Duodenal mucosa (tissue), 2 donors: ENCODE results near the gene PLA2G4A.

Source experiments
- H3K27ac ChIP-seq: one replicate; pipeline ENCODE4 v1.7.0; 2013; ENCODE audit warnings: low read depth, low read length
- H3K27me3 ChIP-seq, 2 donors: one replicate each; pipeline ENCODE4 v1.7.0; 2013; ENCODE audit warnings: low read length in 2 of 2, control low read depth in 1 of 2; ENCODE audit not compliant: insufficient read depth in 2 of 2, control insufficient read depth in 1 of 2
- H3K36me3 ChIP-seq, 2 donors: one replicate each; pipeline ENCODE4 v1.7.0; 2013; ENCODE audit warnings: low read length in 2 of 2, control low read depth in 1 of 2; ENCODE audit not compliant: insufficient read depth in 2 of 2, control insufficient read depth in 1 of 2
- H3K4me1 ChIP-seq, 2 donors: one replicate each; pipeline ENCODE4 v1.7.0; 2013; ENCODE audit warnings: low read length in 2 of 2, control low read depth in 1 of 2; ENCODE audit not compliant: insufficient read depth in 2 of 2, control insufficient read depth in 1 of 2
- H3K4me3 ChIP-seq, 2 donors: one replicate each; pipeline ENCODE4 v1.7.0; 2013; ENCODE audit warnings: low read length in 2 of 2, low read depth in 1 of 2
- H3K9ac ChIP-seq, 2 donors: one replicate each; pipeline ENCODE4 v1.7.0; 2013; ENCODE audit warnings: low read length in 2 of 2, low read depth in 1 of 2
- H3K9me3 ChIP-seq, 2 donors: one replicate each; pipeline ENCODE4 v1.7.0; 2013; ENCODE audit warnings: low read length in 2 of 2, control low read depth in 1 of 2; ENCODE audit not compliant: control insufficient read depth in 1 of 2

PLA2G4A gene

GRCh38 chr1:187032316-187032981, 203.7 kb downstream of the PLA2G4A start:
- no peaks in the 10 kb centered on the region for H3K36me3 ChIP-seq
- no peaks in the 10 kb centered on the region for H3K4me1 ChIP-seq
- H3K27me3 ChIP-seq = no peaks in the 10 kb centered on the region
- no peak overlapping the region for H3K27ac ChIP-seq
- no peak overlapping the region for H3K4me3 ChIP-seq
- H3K9ac ChIP-seq = no peak overlapping the region
- peaks cover 0 to 5% of the 10 kb centered on the region in 2 donors for H3K9me3 ChIP-seq

- H3K4me3 ChIP-seq = no peak overlapping the region
- no peak overlapping the region for H3K27ac ChIP-seq
- no peaks in the 10 kb centered on the region for H3K36me3 ChIP-seq
- H3K9me3 ChIP-seq = peaks cover 0 to 5% of the 10 kb centered on the region in 2 donors
- H3K9ac ChIP-seq = no peak overlapping the region
- H3K4me1 ChIP-seq = no peaks in the 10 kb centered on the region
- no peaks in the 10 kb centered on the region for H3K27me3 ChIP-seq
These were observed 204.4 kb downstream of the PLA2G4A start for GRCh38 chr1:187032982-187033692.

GRCh38 chr1:187033693-187034390, 205.1 kb downstream of the PLA2G4A start:
- Histone ChIP-seq H3K4me1 (no peaks in the 10 kb centered on the region), H3K36me3 (no peaks in the 10 kb centered on the region), H3K27me3 (no peaks in the 10 kb centered on the region), H3K9me3 (peaks cover 0 to under 1% of the 10 kb centered on the region in 2 donors), H3K4me3 (no peak overlapping the region), H3K9ac (no peak overlapping the region), H3K27ac (no peak overlapping the region)

GRCh38 chr1:187034501-187034900, 205.8 kb downstream of the PLA2G4A start:
- Histone ChIP-seq H3K36me3 (no peaks in the 10 kb centered on the region), H3K4me1 (no peaks in the 10 kb centered on the region), H3K4me3 (no peak overlapping the region), H3K9ac (no peak overlapping the region), H3K27me3 (no peaks in the 10 kb centered on the region), H3K27ac (no peak overlapping the region), H3K9me3 (no peaks in the 10 kb centered on the region)

- Histone ChIP-seq H3K4me3 (no peak overlapping the region), H3K27me3 (no peaks in the 10 kb centered on the region), H3K27ac (no peak overlapping the region), H3K9me3 (no peaks in the 10 kb centered on the region), H3K36me3 (no peaks in the 10 kb centered on the region), H3K4me1 (no peaks in the 10 kb centered on the region), H3K9ac (no peak overlapping the region)
These were observed 209.3 kb downstream of the PLA2G4A start for GRCh38 chr1:187037973-187038553.
